ENCODE measurements around the gene MTOR. TPM values are rescaled to one million over a fixed set of nuclear protein-coding genes. Genes with fewer than 3 reads are reported as not detected.
"Not testable (repeated sequence)": the region's sequence is repeated elsewhere in the genome, so short reads cannot be mapped to it uniquely, and the experiment has no call there.

The MTOR gene
- total and polyA plus RNA-seq, 2 donors (not counting 3 experiments of a cell fraction or from before 2014, with no cell fraction given), result 33.5 to 50.4 TPM

DNA sequence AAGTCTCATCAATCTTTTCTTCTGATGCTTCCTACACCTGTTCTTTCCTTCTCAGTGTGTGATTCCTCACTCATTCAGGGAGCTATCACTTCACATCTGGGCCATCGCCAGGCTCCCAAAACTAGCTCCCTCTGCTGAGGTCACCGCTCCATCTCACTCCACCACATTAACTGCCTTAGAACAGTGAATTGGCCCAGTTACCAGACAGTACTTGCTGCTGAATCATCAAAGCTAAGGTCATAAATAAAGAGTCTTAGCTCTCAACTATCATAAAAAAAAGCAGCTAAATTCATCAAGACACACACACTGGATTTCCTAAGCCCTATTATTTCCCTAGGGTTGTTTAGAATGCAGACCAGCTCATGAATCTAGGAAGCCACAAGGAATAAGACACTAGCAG lies 183.7 kb downstream of the MTOR start:
- ChIA-PET CTCF (interaction anchor here (1.2 to 4.0 kb wide), 3 partner anchors 8 to 163 kb away, joined by 3 to 19 read pairs (median 3); no protein-coding TSS in a partner anchor), POLR2A (no interaction called here)
- Histone ChIP-seq H3K4me2 (ENCODE audit: insufficient read depth, low read length) (no peak overlapping the region), H3K4me3 (replicated peaks in 1 of 3; ENCODE audit: insufficient read depth in 1 of 3, low read depth in 1 of 3, low read length in 3 of 3) (no peak overlapping the region), H3K9me3 (replicated peaks; ENCODE audit: control insufficient read depth, insufficient read depth, low read length) (no peaks in the 10 kb centered on the region), H4K20me1 (replicated peaks; ENCODE audit: control insufficient read depth, extremely low read depth, insufficient read depth, low read length) (no peaks in the 10 kb centered on the region), H3K27me3 (ENCODE audit: control insufficient read depth in 2 of 2, insufficient read depth in 2 of 2, low read length in 2 of 2) (no peaks in the 10 kb centered on the region), H3K4me1 (ENCODE audit: control insufficient read depth, extremely low read depth, insufficient read depth, low read length) (no peaks in the 10 kb centered on the region), H3K9ac (replicated peaks; ENCODE audit: extremely low read depth, insufficient read depth, low read length) (no peak overlapping the region), H3K9me1 (replicated peaks; ENCODE audit: control insufficient read depth, extremely low read depth, insufficient read depth, low read length) (no peaks in the 10 kb centered on the region), H3K79me2 (ENCODE audit: control insufficient read depth, insufficient read depth, low read length) (no peaks in the 10 kb centered on the region), H3K36me3 (ENCODE audit: control insufficient read depth in 2 of 2, extremely low read depth in 1 of 2, insufficient read depth in 2 of 2, low read length in 2 of 2) (peaks cover 34 to 49% of the 10 kb centered on the region in 2 experiments), H2AFZ (ENCODE audit: low read depth, low read length) (no peak overlapping the region), H3K27ac (ENCODE audit: insufficient read depth, low read depth, low read length) (no peak overlapping the region)
- dilution Hi-C loops (cut with MboI; ENCODE audit: extremely low pct_ligation_motif_present, low sequenced_read_pairs), result no loop called here
- TF ChIP-seq POLR2AphosphoS5 (IDR thresholded peaks at IDR 0.05; ENCODE audit: insufficient read depth, low read depth, low read length) (no peak), JUN (IDR thresholded peaks at IDR 0.05; ENCODE audit: borderline replicate concordance, insufficient read depth, insufficient read length, low read depth) (no peak), POLR2A (IDR thresholded peaks at IDR 0.05; ENCODE audit: low read depth, low read length) (no peak), FOS (IDR thresholded peaks at IDR 0.05; ENCODE audit: borderline replicate concordance, insufficient read depth, low read length) (no peak), GATA2 (IDR thresholded peaks at IDR 0.05; ENCODE audit: insufficient read depth, insufficient read length, low read depth, low read length) (no peak)
- TF ChIP-seq, protein P1, sequence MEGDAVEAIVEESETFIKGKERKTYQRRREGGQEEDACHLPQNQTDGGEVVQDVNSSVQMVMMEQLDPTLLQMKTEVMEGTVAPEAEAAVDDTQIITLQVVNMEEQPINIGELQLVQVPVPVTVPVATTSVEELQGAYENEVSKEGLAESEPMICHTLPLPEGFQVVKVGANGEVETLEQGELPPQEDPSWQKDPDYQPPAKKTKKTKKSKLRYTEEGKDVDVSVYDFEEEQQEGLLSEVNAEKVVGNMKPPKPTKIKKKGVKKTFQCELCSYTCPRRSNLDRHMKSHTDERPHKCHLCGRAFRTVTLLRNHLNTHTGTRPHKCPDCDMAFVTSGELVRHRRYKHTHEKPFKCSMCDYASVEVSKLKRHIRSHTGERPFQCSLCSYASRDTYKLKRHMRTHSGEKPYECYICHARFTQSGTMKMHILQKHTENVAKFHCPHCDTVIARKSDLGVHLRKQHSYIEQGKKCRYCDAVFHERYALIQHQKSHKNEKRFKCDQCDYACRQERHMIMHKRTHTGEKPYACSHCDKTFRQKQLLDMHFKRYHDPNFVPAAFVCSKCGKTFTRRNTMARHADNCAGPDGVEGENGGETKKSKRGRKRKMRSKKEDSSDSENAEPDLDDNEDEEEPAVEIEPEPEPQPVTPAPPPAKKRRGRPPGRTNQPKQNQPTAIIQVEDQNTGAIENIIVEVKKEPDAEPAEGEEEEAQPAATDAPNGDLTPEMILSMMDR (IDR thresholded peaks at IDR 0.05; ENCODE audit: extremely low read depth in 1 of 2, insufficient read depth in 1 of 2, low read depth in 1 of 2, low read length in 2 of 2), result no peak
- TF ChIP-seq, protein P2, sequence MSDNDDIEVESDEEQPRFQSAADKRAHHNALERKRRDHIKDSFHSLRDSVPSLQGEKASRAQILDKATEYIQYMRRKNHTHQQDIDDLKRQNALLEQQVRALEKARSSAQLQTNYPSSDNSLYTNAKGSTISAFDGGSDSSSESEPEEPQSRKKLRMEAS (IDR thresholded peaks at IDR 0.05; ENCODE audit: insufficient read depth, insufficient read length), result no peak
- intact Hi-C loops (cut with micrococcal nuclease), result no loop called here
- FAIRE-seq (no peak), DNase-seq (ENCODE audit: low read depth, low spot score) (no peak)
- no TSS peak for BruUV-seq (replicated peaks)

DNA sequence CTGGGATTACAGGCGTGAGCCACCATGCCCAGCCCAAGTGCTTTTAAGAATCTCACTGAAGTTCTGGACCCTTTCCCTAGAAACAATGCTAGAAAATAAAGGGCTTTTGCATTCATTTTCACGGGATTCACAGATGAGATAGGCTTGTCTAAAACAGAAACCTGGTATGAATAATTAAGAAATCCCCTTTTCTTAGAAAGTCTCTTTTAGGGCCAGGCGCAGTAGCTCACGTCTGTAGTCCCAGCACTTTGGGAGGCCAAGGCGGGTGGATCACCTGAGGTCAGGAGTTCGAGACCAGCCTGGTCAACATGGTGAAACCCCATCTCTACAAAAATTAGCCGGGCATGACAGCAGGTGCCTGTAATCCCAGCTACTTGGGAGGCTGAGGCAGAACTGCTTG lies 189.0 kb downstream of the MTOR start:
- BruUV-seq (replicated peaks); H3K4me3 ChIP-seq (replicated peaks in 1 of 3; ENCODE audit: insufficient read depth in 1 of 3, low read depth in 1 of 3, low read length in 3 of 3); H3K79me2 ChIP-seq (ENCODE audit: control insufficient read depth, insufficient read depth, low read length); dilution Hi-C loops (cut with MboI; ENCODE audit: extremely low pct_ligation_motif_present, low sequenced_read_pairs); H3K4me1 ChIP-seq (ENCODE audit: control insufficient read depth, extremely low read depth, insufficient read depth, low read length); H2AFZ ChIP-seq (ENCODE audit: low read depth, low read length); H3K9me1 ChIP-seq (replicated peaks; ENCODE audit: control insufficient read depth, extremely low read depth, insufficient read depth, low read length); H3K9me3 ChIP-seq (replicated peaks; ENCODE audit: control insufficient read depth, insufficient read depth, low read length); POLR2A ChIA-PET; H4K20me1 ChIP-seq (replicated peaks; ENCODE audit: control insufficient read depth, extremely low read depth, insufficient read depth, low read length); DNase-seq (ENCODE audit: low read depth, low spot score); H3K27ac ChIP-seq (ENCODE audit: insufficient read depth, low read depth, low read length); intact Hi-C loops (cut with micrococcal nuclease); H3K27me3 ChIP-seq (ENCODE audit: control insufficient read depth in 2 of 2, insufficient read depth in 2 of 2, low read length in 2 of 2); H3K9ac ChIP-seq (replicated peaks; ENCODE audit: extremely low read depth, insufficient read depth, low read length); H3K4me2 ChIP-seq (ENCODE audit: insufficient read depth, low read length); FAIRE-seq: not testable (repeated sequence)
- CTCF ChIA-PET, result interaction anchor here (1.2 kb wide), 1 partner anchor 36 kb away, joined by 8 read pairs; no protein-coding TSS in a partner anchor
- H3K36me3 ChIP-seq (ENCODE audit: control insufficient read depth in 2 of 2, extremely low read depth in 1 of 2, insufficient read depth in 2 of 2, low read length in 2 of 2), result peaks cover 30 to 61% of the 10 kb centered on the region in 2 experiments

Measured in endothelial cell of umbilical vein (primary cell).